Progenitor cell of endocrine pancreas (in vitro differentiated cells): Measurements from ENCODE around the gene SIX3. TPM values are rescaled to one million over a fixed set of nuclear protein-coding genes. Genes with fewer than 3 reads are reported as not detected.
A peak's percentile ranks its signal among the peaks of the same experiment; 100 is the strongest.

Experiments
- DNase-seq: peaks from one replicate; pipeline ENCODE4 v3.0.0; 2021; ENCODE audit warnings: low spot score; ENCODE audit not compliant: unreplicated experiment
- H3K27ac Mint-ChIP-seq: 2 replicates; pipeline ENCODE4 v1.8.0; 2021; ENCODE audit warnings: mild to moderate bottlenecking, moderate library complexity, mixed read lengths
- H3K27me3 Mint-ChIP-seq: 2 replicates; pipeline ENCODE4 v1.8.0; 2021; ENCODE audit warnings: mixed read lengths
- H3K36me3 Mint-ChIP-seq: 2 replicates; pipeline ENCODE4 v1.8.0; 2022; ENCODE audit warnings: mixed read lengths; ENCODE audit not compliant: insufficient read depth
- H3K4me1 Mint-ChIP-seq: 2 replicates; pipeline ENCODE4 v1.8.0; 2021; ENCODE audit warnings: low read depth, mixed read lengths
- H3K4me3 Mint-ChIP-seq: 2 replicates; pipeline ENCODE4 v1.8.0; 2021; ENCODE audit warnings: low read depth, mild to moderate bottlenecking, moderate library complexity, mixed read lengths
- H3K9me3 Mint-ChIP-seq: 2 replicates; pipeline ENCODE4 v1.8.0; 2021; ENCODE audit warnings: low read depth, mixed read lengths
- CTCF ChIP-seq: fragments of 200-600 bp; sonication (generic); IDR thresholded peaks from one replicate; pipeline ENCODE4 v1.5.0; 2021; ENCODE audit warnings: antibody characterized with exemption, mild to moderate bottlenecking; ENCODE audit not compliant: unreplicated experiment
- total RNA-seq: library from RNA; stranded (reverse); gene quantifications from 2 replicates; pipeline ENCODE4 v1.2.1, GENCODE V29; 2021

SIX3 gene
- total RNA-seq, 1 donor from 2014 or later, result not detected

- DNase-seq, result peak; percentile 62
- Mint-ChIP-seq H3K4me1 (peaks cover 17% of the 10 kb centered on the region), H3K36me3 (no peaks in the 10 kb centered on the region), H3K9me3 (no peaks in the 10 kb centered on the region), H3K27ac (no peak overlapping the region), H3K27me3 (peaks cover 93% of the 10 kb centered on the region), H3K4me3 (peak overlapping the region; percentile 47)
- peak; percentile 91 for TF ChIP-seq CTCF
Measured at GRCh38 chr2:44952143-44952805, 10.8 kb downstream of the SIX3 start.

- Mint-ChIP-seq H3K4me1 (peaks cover 17% of the 10 kb centered on the region), H3K4me3 (peak overlapping the region; percentile 47), H3K27me3 (peaks cover 91% of the 10 kb centered on the region), H3K27ac (no peak overlapping the region), H3K9me3 (no peaks in the 10 kb centered on the region), H3K36me3 (no peaks in the 10 kb centered on the region)
- TF ChIP-seq CTCF, result no peak
- DNase-seq, result no peak
Measured at GRCh38 chr2:44952806-44953498, 11.4 kb downstream of the SIX3 start.

GRCh38 chr2:44953499-44953883 is 12.0 kb downstream of the SIX3 start:
- peaks cover 17% of the 10 kb centered on the region for H3K4me1 Mint-ChIP-seq
- no peak for DNase-seq
- no peak for TF ChIP-seq CTCF
- H3K27ac Mint-ChIP-seq, result no peak overlapping the region
- H3K4me3 Mint-ChIP-seq, result no peak overlapping the region
- no peaks in the 10 kb centered on the region for H3K36me3 Mint-ChIP-seq
- H3K27me3 Mint-ChIP-seq, result peaks cover 91% of the 10 kb centered on the region
- no peaks in the 10 kb centered on the region for H3K9me3 Mint-ChIP-seq

GRCh38 chr2:44954447-44954888 is 13.0 kb downstream of the SIX3 start:
- Mint-ChIP-seq H3K4me3 (no peak overlapping the region), H3K27ac (no peak overlapping the region), H3K36me3 (no peaks in the 10 kb centered on the region), H3K9me3 (no peaks in the 10 kb centered on the region), H3K4me1 (peaks cover 13% of the 10 kb centered on the region), H3K27me3 (peaks cover 89% of the 10 kb centered on the region)
- DNase-seq, result no peak
- no peak for TF ChIP-seq CTCF

GRCh38 chr2:44954889-44955592 is 13.5 kb downstream of the SIX3 start:
- Mint-ChIP-seq H3K4me1 (peaks cover 13% of the 10 kb centered on the region), H3K36me3 (no peaks in the 10 kb centered on the region), H3K4me3 (peak overlapping the region; percentile 69), H3K9me3 (no peaks in the 10 kb centered on the region), H3K27me3 (peaks cover 90% of the 10 kb centered on the region), H3K27ac (no peak overlapping the region)
- TF ChIP-seq CTCF, result no peak
- no peak for DNase-seq
